HFF-Myc (cell line): Measurements from ENCODE around the gene MPC1L.

Source experiments
- DNase-seq: peaks from one replicate; pipeline ENCODE4 v3.0.0-alpha.2; 2011; ENCODE audit warnings: low read depth; ENCODE audit errors: extremely low read depth
- H3K4me3 ChIP-seq: replicated peaks from 2 replicates; pipeline ENCODE4 v1.5.1; 2011; ENCODE audit warnings: low read depth, mild to moderate bottlenecking, control low read depth, low read length
- CTCF ChIP-seq: IDR thresholded peaks from 2 replicates; pipeline ENCODE4 v1.5.1; 2012; ENCODE audit warnings: mild to moderate bottlenecking, low read depth, low read length, control low read depth; ENCODE audit errors: missing control alignments

The MPC1L gene

GRCh38 chrX:40663880-40664630, 40.8 kb downstream of the MPC1L start:
- peak; percentile 11 for DNase-seq
- TF ChIP-seq CTCF, result peak; percentile 29
- no peak overlapping the region for H3K4me3 ChIP-seq

- no peak for TF ChIP-seq CTCF
- DNase-seq, result no peak
- H3K4me3 ChIP-seq, result no peak overlapping the region
These were observed 47.9 kb downstream of the MPC1L start for GRCh38 chrX:40671126-40671525.
